Ovary (tissue), 9 donors: ENCODE measurements around the gene PRMT1. TPM values are rescaled to one million over a fixed set of nuclear protein-coding genes. Genes with fewer than 3 reads are reported as not detected.

Experiments used
- DNase-seq, 5 donors: peaks; one replicate each; pipeline ENCODE4 v3.0.0-alpha.2; 2019 to 2020
- H3K27ac ChIP-seq, 2 donors: fragments of 200-600 bp; one replicate each; pipeline versions ENCODE4 v1.5.1 to v1.8.0; 2019 to 2022
- H3K27me3 ChIP-seq: fragments of 200-600 bp; one replicate; pipeline ENCODE4 v1.8.0; 2022
- H3K36me3 ChIP-seq: fragments of 200-600 bp; sonication (generic); one replicate; pipeline ENCODE4 v1.5.1; 2019
- H3K4me1 ChIP-seq: one replicate; pipeline ENCODE4 v1.8.1; 2013; ENCODE audit warnings: mild to moderate bottlenecking, moderate library complexity; ENCODE audit not compliant: insufficient read depth
- H3K4me3 ChIP-seq: fragments of 200-600 bp; sonication (generic); one replicate; pipeline ENCODE4 v1.5.1; 2017
- H3K9me3 ChIP-seq, 2 donors: fragments of 200-600 bp in 1 of 2; sonication (generic) in 1 of 2; one replicate each; pipeline versions ENCODE4 v1.5.1 to v1.8.1; 2013 to 2019; ENCODE audit warnings: mild to moderate bottlenecking in 1 of 2, moderate library complexity in 1 of 2
- CTCF ChIP-seq, 3 donors: fragments of 450-650 bp in 2 of 3; fragments of 200-600 bp in 1 of 3; IDR thresholded peaks; one replicate each; pipeline versions ENCODE4 v1.5.1 to v1.8.0; 2016 to 2022; ENCODE audit warnings: antibody characterized with exemption in 3 of 3, mild to moderate bottlenecking in 1 of 3
- EP300 ChIP-seq: sonication (generic); formaldehyde crosslinking; IDR thresholded peaks from one replicate; pipeline ENCODE4 v1.6.1; 2017; ENCODE audit warnings: antibody characterized with exemption
- POLR2A ChIP-seq: fragments of 450-650 bp; IDR thresholded peaks from one replicate; pipeline ENCODE4 v1.6.1; 2017; ENCODE audit warnings: antibody characterized with exemption, mild to moderate bottlenecking, moderate library complexity
- WGBS, 3 donors: extraction: QIAGEN DNeasy Blood & Tissue Kit in 1 of 3; methylation state at CpG; one replicate each; pipeline versions ENCODE4 v1.1.5 to v1.1.7; 2013 to 2017; 5-methylcytosine and 5-hydroxymethylcytosine counted together
- intact Hi-C, 4 donors: fragments of 100-400 bp; cut with DNase I; formaldehyde crosslinking; loops; one replicate each; pipeline versions ENCODE4 v1.11.0 to v1.15.1; 2022 to 2023
- polyA plus RNA-seq, 2 donors: library from polyadenylated mRNA; stranded (reverse); fragments of 200-250 nt in 1 of 2; fragments of 350-450 nt in 1 of 2; fragmentation: Illumina TruSeq in 1 of 2; extraction: RNeasy Lipid Tissue Mini Kit (QIAGEN cat#74804) in 1 of 2; gene quantifications; one replicate each; pipeline ENCODE4 v1.2.3, GENCODE V29; 2013 to 2014
- total RNA-seq, 7 donors: library from RNA; depleted of rRNA in 2 of 7; stranded (reverse); fragments of >200 nt in 2 of 7; fragmentation: NEBNext Ultra II Directional in 3 of 7; extraction: Animal tissue kit (Norgen Biotek cat#: 25700) in 3 of 7; gene quantifications; one replicate each; pipeline versions ENCODE4 v1.1.0 to v1.2.4, GENCODE V29; 2016 to 2023
- donor health status: DM: no; HTN: no; CAD: no; lungs with moderate emphysema.
- donor health status: DM: no; HTN: no; CAD: no.
- donor health status: Bipolar disorder and iron deficiency.
- donor health status: DM: yes; HTN: yes; CAD: no.
- donor health status: DM: no; HTN: no; CAD: no.
- donor health status: DM: yes; HTN: yes; CAD: no.

The PRMT1 gene
- total and polyA plus RNA-seq, 9 donors: 57.1 to 182 (median 152) TPM

- Histone ChIP-seq H3K4me1 (peaks cover 6% of the 10 kb centered on the region), H3K4me3 (peak overlapping the region; percentile 63), H3K36me3 (no peaks in the 10 kb centered on the region), H3K9me3 (no peaks in the 10 kb centered on the region), H3K27ac (peak overlapping the region; percentile 88 to 90), H3K27me3 (no peaks in the 10 kb centered on the region)
- peak in 1 of 3 donors; percentile 57 for TF ChIP-seq CTCF (IDR thresholded peaks at IDR 0.05)
- TF ChIP-seq EP300: no peak
- DNase-seq: peak; percentile 66 to 84 (median 83)
- WGBS, 3 donors: 1 to 3% (median 1%) methylated on average over 21 of the region's 21 CpGs
- intact Hi-C loops: loop anchor here in 3 of 4 donors (5.0 to 10.0 kb wide), 3 partner anchors 36 to 193 kb away; partner anchors contain the start of genes RPL13A (in 1 of the 3), RPS11 (in 1 of the 3), RRAS (in 1 of the 3) and SCAF1 (in 1 of the 3)
Observed at GRCh38 chr19:49677901-49678674, 1.0 kb downstream of the PRMT1 start.

- H3K4me1 ChIP-seq: peaks cover 6% of the 10 kb centered on the region
- intact Hi-C loops: loop anchor here in 3 of 4 donors (5.0 to 10.0 kb wide), 3 partner anchors 37 to 194 kb away; partner anchors contain the start of genes RPL13A (in 1 of the 3), RPS11 (in 1 of the 3), RRAS (in 1 of the 3) and SCAF1 (in 1 of the 3)
- no peak overlapping the region for H3K4me3 ChIP-seq
- H3K9me3 ChIP-seq: no peaks in the 10 kb centered on the region
- no peaks in the 10 kb centered on the region for H3K36me3 ChIP-seq
- TF ChIP-seq EP300: no peak
- no peak for TF ChIP-seq CTCF (IDR thresholded peaks at IDR 0.05)
- TF ChIP-seq POLR2A: no peak
- no peak overlapping the region for H3K27ac ChIP-seq
- peak in 2 of 5 donors; percentile 31 to 48 for DNase-seq
- H3K27me3 ChIP-seq: no peaks in the 10 kb centered on the region
- WGBS, 3 donors: 49 to 56% (median 50%) methylated on average over 12 of the region's 12 CpGs
Observed at GRCh38 chr19:49678985-49679770, 2.1 kb downstream of the PRMT1 start.

- no peak for TF ChIP-seq POLR2A
- TF ChIP-seq EP300: no peak
- TF ChIP-seq CTCF (IDR thresholded peaks at IDR 0.05): no peak
- peak overlapping the region; percentile 32 to 56 for H3K27ac ChIP-seq
- H3K36me3 ChIP-seq: no peaks in the 10 kb centered on the region
- H3K4me1 ChIP-seq: peaks cover 6% of the 10 kb centered on the region
- H3K4me3 ChIP-seq: no peak overlapping the region
- H3K9me3 ChIP-seq: no peaks in the 10 kb centered on the region
- no peaks in the 10 kb centered on the region for H3K27me3 ChIP-seq
- DNase-seq: peak in 2 of 5 donors; percentile 33 to 45
- intact Hi-C loops: loop anchor here in 3 of 4 donors (5.0 to 10.0 kb wide), 5 partner anchors 38 to 205 kb away; partner anchors contain the start of genes FLT3LG (in 1 of the 3), PRR12 (in 1 of the 3), RPL13A (in 1 of the 3) and RPS11 (in 1 of the 3)
- 42 to 44% (median 44%) methylated on average over 10 of the region's 10 CpGs for WGBS, 3 donors
Observed at GRCh38 chr19:49679771-49680413, 2.8 kb downstream of the PRMT1 start.
